Spinal cord (tissue), 10 donors: Measurements from ENCODE around the gene PBX3. TPM values are rescaled to one million over a fixed set of nuclear protein-coding genes. Genes with fewer than 3 reads are reported as not detected.
A peak's percentile ranks its signal among the peaks of the same experiment; 100 is the strongest.

Experiments
- DNase-seq, 6 donors: peaks; one replicate each; pipeline versions ENCODE4 v3.0.0 to v3.0.0-alpha.2; 2013 to 2015; ENCODE audit warnings: low spot score in 6 of 6, low read depth in 4 of 6
- H3K27ac ChIP-seq: one replicate; pipeline ENCODE4 v1.5.1; 2013; ENCODE audit warnings: low read depth, low read length, control low read depth
- H3K27me3 ChIP-seq: one replicate; pipeline ENCODE4 v1.6.1; 2013; ENCODE audit warnings: low read length; ENCODE audit not compliant: control insufficient read depth, insufficient read depth
- H3K36me3 ChIP-seq: one replicate; pipeline ENCODE4 v1.6.1; 2013; ENCODE audit warnings: low read length; ENCODE audit not compliant: control insufficient read depth, insufficient read depth
- H3K4me1 ChIP-seq: one replicate; pipeline ENCODE4 v1.6.1; 2013; ENCODE audit warnings: low read length; ENCODE audit not compliant: control insufficient read depth, insufficient read depth
- H3K4me3 ChIP-seq: one replicate; pipeline ENCODE4 v1.5.1; 2013; ENCODE audit warnings: low read depth, low read length, control low read depth
- H3K9me3 ChIP-seq: one replicate; pipeline ENCODE4 v1.6.1; 2013; ENCODE audit warnings: low read length; ENCODE audit not compliant: control insufficient read depth, insufficient read depth
- WGBS: methylation state at CpG from one replicate; pipeline ENCODE4 v1.1.5; 2013; ENCODE audit warnings: missing lambda C conversion rate; ENCODE audit not compliant: insufficient coverage; 5-methylcytosine and 5-hydroxymethylcytosine counted together
- polyA plus RNA-seq, 2 donors: library from polyadenylated mRNA; unstranded; fragments of 120-200 nt; gene quantifications; one replicate each; pipeline ENCODE4 v1.2.1, GENCODE V29; 2013; ENCODE audit not compliant: insufficient read length in 2 of 2
- total RNA-seq, 2 donors: library from RNA; depleted of rRNA in 1 of 2; stranded (reverse); fragments of 120-200 nt in 1 of 2; fragments of >200 nt in 1 of 2; gene quantifications; one replicate each; pipeline versions ENCODE4 v1.2.3 to v1.2.4, GENCODE V29; 2013 to 2014
- donor health status: healthy.

The PBX3 gene
- total and polyA plus RNA-seq, 4 donors, result 44.6 to 132 (median 86.4) TPM

GRCh38 chr9:125863923-125864322 is 116.8 kb downstream of the PBX3 start:
- H3K4me1 ChIP-seq, result no peaks in the 10 kb centered on the region
- H3K4me3 ChIP-seq, result no peak overlapping the region
- H3K27ac ChIP-seq, result no peak overlapping the region
- no peaks in the 10 kb centered on the region for H3K36me3 ChIP-seq
- no peaks in the 10 kb centered on the region for H3K9me3 ChIP-seq
- DNase-seq, result no peak
- H3K27me3 ChIP-seq, result no peaks in the 10 kb centered on the region
- WGBS, result no CpG with 5 or more reads among the region's 1 CpG

GRCh38 chr9:125867751-125868415 is 120.7 kb downstream of the PBX3 start:
- peak in 1 of 6 donors; percentile 67 for DNase-seq
- Histone ChIP-seq H3K36me3 (no peaks in the 10 kb centered on the region), H3K27ac (no peak overlapping the region), H3K4me3 (no peak overlapping the region), H3K27me3 (no peaks in the 10 kb centered on the region), H3K4me1 (no peaks in the 10 kb centered on the region), H3K9me3 (no peaks in the 10 kb centered on the region)
- 100% methylated on average over 2 of the region's 3 CpGs for WGBS

DNA sequence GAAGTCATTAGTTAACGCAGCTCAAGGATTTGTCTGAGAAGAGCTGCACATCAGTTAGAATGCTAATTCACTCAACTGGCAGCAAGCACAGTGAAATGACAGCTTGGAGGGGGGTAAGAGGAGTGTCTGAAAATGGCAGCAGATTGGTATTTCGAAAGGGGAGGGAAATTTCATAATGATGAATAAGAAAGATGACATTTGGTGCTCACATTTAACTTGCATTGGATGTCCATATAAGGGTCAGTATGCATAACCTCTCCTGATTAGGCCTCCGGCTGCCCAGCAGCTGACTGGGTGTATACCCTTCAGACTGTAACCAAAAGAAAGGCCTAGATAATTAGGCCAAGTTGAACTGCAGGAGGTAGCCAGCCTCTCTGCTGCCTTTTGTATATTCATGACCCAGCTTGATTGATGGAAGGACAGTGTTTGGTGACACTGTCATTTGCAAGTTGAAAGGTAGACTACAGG is 131.0 kb downstream of the PBX3 start:
- H3K36me3 ChIP-seq, result no peaks in the 10 kb centered on the region
- H3K4me3 ChIP-seq, result no peak overlapping the region
- no peaks in the 10 kb centered on the region for H3K9me3 ChIP-seq
- DNase-seq, result peak in 2 of 6 donors; percentile 71 to 75
- H3K27me3 ChIP-seq, result no peaks in the 10 kb centered on the region
- no peak overlapping the region for H3K27ac ChIP-seq
- WGBS, result 27% methylated on average over 2 of the region's 3 CpGs
- H3K4me1 ChIP-seq, result no peaks in the 10 kb centered on the region

- Histone ChIP-seq H3K9me3 (no peaks in the 10 kb centered on the region), H3K36me3 (no peaks in the 10 kb centered on the region), H3K4me1 (no peaks in the 10 kb centered on the region), H3K27ac (no peak overlapping the region), H3K27me3 (no peaks in the 10 kb centered on the region), H3K4me3 (no peak overlapping the region)
- DNase-seq, result peak in 2 of 6 donors; percentile 17 to 53
Measured at GRCh38 chr9:125881042-125881441, 133.9 kb downstream of the PBX3 start.

DNA sequence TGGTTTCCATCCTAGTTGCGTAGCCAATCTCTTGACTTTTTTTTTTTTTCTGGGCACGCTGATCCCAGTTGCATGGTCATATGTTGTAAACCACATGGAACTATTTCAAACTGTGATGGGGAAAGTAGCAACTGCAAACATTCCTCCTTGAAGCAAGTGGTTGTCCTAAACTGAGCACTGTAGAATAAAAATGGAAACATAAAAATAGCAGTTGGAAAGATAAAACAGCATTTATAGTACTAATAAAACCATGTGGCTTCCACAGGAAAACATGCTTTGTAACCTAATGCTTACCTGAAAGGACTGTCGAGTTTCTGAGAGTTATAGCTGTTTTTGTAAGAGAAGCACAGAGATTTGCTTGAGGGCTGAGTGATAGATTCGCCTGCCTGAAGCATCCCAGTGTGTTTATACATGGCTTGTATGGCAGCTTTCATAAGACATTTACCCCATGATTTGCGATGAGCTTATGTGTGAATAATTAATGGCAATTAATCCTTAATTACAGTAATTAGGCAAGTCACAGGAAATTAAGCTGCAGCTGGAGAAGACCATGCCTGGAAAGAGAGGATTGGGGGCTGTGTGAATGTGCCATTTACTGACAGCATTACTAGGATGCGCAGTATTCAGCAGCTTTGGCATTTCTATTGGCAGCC is 136.5 kb downstream of the PBX3 start:
- peak in 2 of 6 donors; percentile 73 to 91 for DNase-seq
- no peak overlapping the region for H3K27ac ChIP-seq
- no peaks in the 10 kb centered on the region for H3K27me3 ChIP-seq
- no peaks in the 10 kb centered on the region for H3K9me3 ChIP-seq
- H3K4me1 ChIP-seq, result no peaks in the 10 kb centered on the region
- no peak overlapping the region for H3K4me3 ChIP-seq
- H3K36me3 ChIP-seq, result no peaks in the 10 kb centered on the region
- 57% methylated on average over 3 of the region's 6 CpGs for WGBS

DNA sequence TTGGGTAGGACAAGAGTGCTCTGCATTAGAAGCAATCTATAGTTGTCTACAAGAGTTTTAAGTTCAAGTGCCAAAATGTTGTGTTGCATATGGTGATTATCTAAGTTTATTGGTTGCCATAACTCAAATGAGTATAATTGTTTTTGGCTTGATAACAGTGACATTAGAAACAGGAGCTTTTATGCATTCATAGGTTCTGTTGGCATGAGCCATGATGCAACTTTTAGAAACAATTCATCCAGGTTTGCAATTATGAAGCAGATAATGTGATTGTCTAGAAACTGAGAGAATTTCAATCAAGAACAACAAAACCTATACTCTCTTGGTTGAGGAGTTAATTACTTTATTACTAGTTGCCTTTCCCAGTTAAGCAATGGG is 137.0 kb downstream of the PBX3 start:
- no peak for DNase-seq
- H3K4me3 ChIP-seq, result no peak overlapping the region
- peaks cover 3% of the 10 kb centered on the region for H3K4me1 ChIP-seq
- peaks cover 2% of the 10 kb centered on the region for H3K27me3 ChIP-seq
- H3K27ac ChIP-seq, result no peak overlapping the region
- H3K36me3 ChIP-seq, result no peaks in the 10 kb centered on the region
- H3K9me3 ChIP-seq, result no peaks in the 10 kb centered on the region

DNA sequence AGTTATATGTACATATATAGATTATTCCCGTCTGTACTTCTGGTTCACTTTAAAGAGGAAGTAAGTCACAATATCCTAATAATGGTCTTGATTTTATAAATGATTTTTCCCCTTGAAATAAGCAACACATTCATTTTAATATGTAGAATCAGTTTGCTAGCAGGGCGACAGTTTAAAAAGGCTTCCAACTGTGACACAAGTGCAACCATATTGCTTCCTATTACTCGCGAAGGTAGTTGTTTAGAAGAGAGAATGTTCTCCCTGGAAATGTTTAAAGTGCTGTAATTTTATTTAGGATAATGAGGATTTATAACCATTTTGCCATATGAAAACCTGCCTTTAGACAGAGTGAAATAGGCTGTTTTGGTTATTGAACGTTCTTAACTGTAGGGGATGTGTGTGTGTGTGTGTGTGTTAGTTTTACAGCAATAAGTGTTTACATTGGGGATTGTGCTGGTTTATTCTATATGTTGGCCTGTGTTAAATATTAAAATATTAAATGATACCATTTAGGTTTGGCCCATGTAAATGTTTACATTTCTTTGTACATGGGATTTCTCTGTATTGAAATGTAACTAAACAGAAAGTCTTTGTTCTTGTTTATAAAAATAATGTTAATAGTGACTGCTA is 138.3 kb downstream of the PBX3 start:
- Histone ChIP-seq H3K27me3 (peaks cover 2% of the 10 kb centered on the region), H3K36me3 (no peaks in the 10 kb centered on the region), H3K27ac (no peak overlapping the region), H3K9me3 (no peaks in the 10 kb centered on the region), H3K4me3 (no peak overlapping the region), H3K4me1 (peaks cover 4% of the 10 kb centered on the region)
- peak in 1 of 6 donors; percentile 80 for DNase-seq
- WGBS, result 71% methylated on average over 1 of the region's 5 CpGs

DNA sequence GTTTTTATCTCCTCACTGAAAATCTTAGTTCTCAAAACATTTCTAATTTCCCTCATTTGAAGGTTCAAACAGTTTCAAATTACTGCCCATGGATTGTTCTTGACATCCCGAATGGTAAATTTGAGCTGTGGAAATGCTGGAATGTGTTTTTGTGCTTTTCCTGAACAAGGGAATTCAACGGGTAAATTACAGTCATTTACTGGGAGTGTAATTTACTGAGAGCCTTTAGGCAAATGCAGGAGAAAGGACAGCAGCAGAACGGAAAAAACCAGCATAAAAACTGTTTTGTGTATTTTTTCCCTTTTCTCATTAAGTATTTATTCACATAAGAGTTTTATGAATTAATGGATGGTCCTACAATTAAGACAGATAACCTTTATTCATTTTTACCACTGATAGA is 139.2 kb downstream of the PBX3 start:
- peaks cover 2% of the 10 kb centered on the region for H3K27me3 ChIP-seq
- H3K4me1 ChIP-seq, result peaks cover 4% of the 10 kb centered on the region
- H3K36me3 ChIP-seq, result no peaks in the 10 kb centered on the region
- no peaks in the 10 kb centered on the region for H3K9me3 ChIP-seq
- DNase-seq, result peak in 1 of 6 donors; percentile 78
- no peak overlapping the region for H3K4me3 ChIP-seq
- no peak overlapping the region for H3K27ac ChIP-seq
- 22% methylated on average over 2 of the region's 3 CpGs for WGBS

- no peaks in the 10 kb centered on the region for H3K36me3 ChIP-seq
- H3K4me3 ChIP-seq, result no peak overlapping the region
- peaks cover 4% of the 10 kb centered on the region for H3K4me1 ChIP-seq
- peak in 1 of 6 donors; percentile 54 for DNase-seq
- WGBS, result no CpG with 5 or more reads among the region's 2 CpGs
- H3K27me3 ChIP-seq, result peaks cover 2% of the 10 kb centered on the region
- no peak overlapping the region for H3K27ac ChIP-seq
- H3K9me3 ChIP-seq, result no peaks in the 10 kb centered on the region
Measured at GRCh38 chr9:125887172-125887571, 140.0 kb downstream of the PBX3 start.

GRCh38 chr9:125888211-125888610 is 141.0 kb downstream of the PBX3 start:
- H3K9me3 ChIP-seq, result no peaks in the 10 kb centered on the region
- H3K27me3 ChIP-seq, result peaks cover 2% of the 10 kb centered on the region
- no CpG with 5 or more reads among the region's 7 CpGs for WGBS
- DNase-seq, result no peak
- no peak overlapping the region for H3K4me3 ChIP-seq
- no peaks in the 10 kb centered on the region for H3K36me3 ChIP-seq
- H3K27ac ChIP-seq, result no peak overlapping the region
- peaks cover 4% of the 10 kb centered on the region for H3K4me1 ChIP-seq
